ENCODE measurements around the gene PAM16. TPM values are rescaled to one million over a fixed set of nuclear protein-coding genes. Genes with fewer than 3 reads are reported as not detected.

The PAM16 gene
- total and polyA plus RNA-seq, 2 of the 8 experiments (the other 6 are each of a cell fraction or from before 2014, with no cell fraction given): 78.3 to 198 TPM

- no peak overlapping the region for H3K18ac ChIP-seq (ENCODE audit: extremely low read depth, low read length)
- H3K79me2 ChIP-seq (ENCODE audit: control insufficient read depth in 1 of 2, insufficient read depth in 2 of 2, low read length in 2 of 2): peaks cover 0 to under 1% of the 10 kb centered on the region in 2 experiments; a peak in 1 of 4 replicates
- WGBS, 2 experiments (ENCODE audit: extremely low coverage in 1 of 2, insufficient coverage in 1 of 2, insufficient read length in 1 of 2, insufficient replicate concordance in 2 of 2, low coverage in 1 of 2, low lambda C conversion rate in 2 of 2, missing lambda C conversion rate in 1 of 2): 93% methylated on average over 27 of the region's 41 CpGs; no CpG with 5 or more reads in 1 of the 2 experiments
- H3K23me2 ChIP-seq (ENCODE audit: low read depth, low read length): no peaks in the 10 kb centered on the region
- no peak overlapping the region for H3K14ac ChIP-seq (ENCODE audit: insufficient read length)
- no peak overlapping the region for H2BK15ac ChIP-seq (ENCODE audit: low read length)
- no peak overlapping the region for H2BK5ac ChIP-seq (ENCODE audit: low read depth, low read length)
- no peak overlapping the region for H3K4me2 ChIP-seq (ENCODE audit: insufficient read depth in 1 of 2, low read depth in 2 of 2, low read length in 2 of 2)
- peaks cover 21 to 29% of the 10 kb centered on the region in 2 experiments for H4K20me1 ChIP-seq (replicated peaks in 1 of 2; ENCODE audit: control insufficient read depth in 1 of 2, insufficient read depth in 2 of 2, low read length in 2 of 2)
- H3K27me3 ChIP-seq (replicated peaks in 1 of 4; ENCODE audit: control insufficient read depth in 3 of 4, extremely low read depth in 1 of 4, insufficient read depth in 3 of 4, low read length in 3 of 4): no peaks in the 10 kb centered on the region
- no peak overlapping the region for H2AFZ ChIP-seq (ENCODE audit: low read length)
- H2AK5ac ChIP-seq (ENCODE audit: low read depth, low read length): no peak overlapping the region
- H3K4ac ChIP-seq (replicated peaks; ENCODE audit: insufficient read length, low read depth, low read length): no peak overlapping the region
- H4K8ac ChIP-seq (ENCODE audit: extremely low read depth, insufficient read depth, low read length): no peak overlapping the region; the same call in 1 of the 2 replicates
- H2BK120ac ChIP-seq (replicated peaks; ENCODE audit: low read depth, low read length): no peak overlapping the region
- no peak overlapping the region for H2BK12ac ChIP-seq (ENCODE audit: low read depth, low read length)
- CTCF ChIA-PET (ENCODE audit: partially characterized antibody): interaction anchor here (1.6 to 17.1 kb wide), 9 partner anchors 9 to 83 kb away, joined by 4 to 211 read pairs (median 10); no protein-coding TSS in a partner anchor
- no peak overlapping the region for H4K91ac ChIP-seq (replicated peaks; ENCODE audit: insufficient read length, low read length)
- H3K56ac ChIP-seq (replicated peaks; ENCODE audit: insufficient read length, low read depth, low read length): no peak overlapping the region
- no peaks in the 10 kb centered on the region for H3K9me3 ChIP-seq (ENCODE audit: insufficient read depth in 2 of 2, low read depth in 1 of 2, low read length in 1 of 2)
- no peak overlapping the region for H3K27ac ChIP-seq (ENCODE audit: low read depth, low read length)
- H3K36me3 ChIP-seq (ENCODE audit: control insufficient read depth in 2 of 4, insufficient read depth in 4 of 4, low read length in 3 of 4): peaks cover 0 to 15% (median 9%) of the 10 kb centered on the region in 4 experiments; a peak in 4 of 8 replicates
- no peak overlapping the region for H3K23ac ChIP-seq (ENCODE audit: insufficient read length)
- no peaks in the 10 kb centered on the region; a peak in 3 of 7 replicates for H3K4me1 ChIP-seq (replicated peaks in 1 of 4; ENCODE audit: control insufficient read depth in 3 of 4, insufficient read depth in 4 of 4, low read length in 3 of 4)
- FAIRE-seq (no peak), DNase-seq (ENCODE audit: low read depth in 1 of 2, low spot score in 2 of 2) (no peak)
- peaks cover 3% of the 10 kb centered on the region for H3K79me1 ChIP-seq (ENCODE audit: low read depth, low read length)
- no peak overlapping the region for H2BK20ac ChIP-seq (ENCODE audit: low read length)
- H3K4me3 ChIP-seq (ENCODE audit: extremely low read depth in 1 of 4, insufficient read depth in 2 of 4, low read depth in 3 of 4, low read length in 4 of 4): no peak overlapping the region
- no peak overlapping the region for H3K9ac ChIP-seq (replicated peaks in 1 of 4; ENCODE audit: extremely low read depth in 1 of 4, low read depth in 3 of 4, low read length in 3 of 4)
- H4K5ac ChIP-seq (ENCODE audit: insufficient read length, low read depth, low read length): no peak overlapping the region
- POLR2A ChIA-PET (ENCODE audit: partially characterized antibody): interaction anchor here (0.6 to 16.2 kb wide), 16 partner anchors 13 to 115 kb away, joined by 3 to 154 read pairs (median 4); partner anchors contain the start of genes PAM16 and TFAP4
- TF ChIP-seq JUN (IDR thresholded peaks at IDR 0.05; ENCODE audit: low read depth, low read length) (no peak), POLR2AphosphoS5 (IDR thresholded peaks at IDR 0.05; ENCODE audit: low read depth, low read length) (no peak), SP4 (IDR thresholded peaks at IDR 0.05; ENCODE audit: low read length) (no peak), SAP30 (IDR thresholded peaks at IDR 0.05; ENCODE audit: insufficient read depth, insufficient replicate concordance, low read length) (no peak), ATF3 (IDR thresholded peaks at IDR 0.05; ENCODE audit: insufficient read depth, low read depth, low read length) (no peak), FOSL1 (IDR thresholded peaks at IDR 0.05; ENCODE audit: insufficient read depth, low read depth, low read length) (no peak), E2F6 (IDR thresholded peaks at IDR 0.05) (no peak), CREB1 (IDR thresholded peaks at IDR 0.05) (no peak), BRCA1 (IDR thresholded peaks at IDR 0.05; ENCODE audit: low read depth, low read length) (no peak)
Observed at GRCh38 chr16:4336701-4337539, 14.2 kb downstream of the PAM16 start.
